IPS-18c (cell line): ENCODE data around the gene RAB42.

Experiments used
- H3K4me3 ChIP-seq: 2 replicates; pipeline ENCODE4 v1.7.0; 2013; ENCODE audit warnings: low read depth, mild to moderate bottlenecking, low read length, moderate library complexity; ENCODE audit not compliant: insufficient read depth
- H3K9me3 ChIP-seq: one replicate; pipeline ENCODE4 v1.6.1; 2013; ENCODE audit warnings: mild to moderate bottlenecking, low read length, moderate library complexity; ENCODE audit not compliant: control insufficient read depth, insufficient read depth

The RAB42 gene

GRCh38 chr1:28631713-28632112 is 39.6 kb downstream of the RAB42 start:
- peaks cover 2% of the 10 kb centered on the region for H3K9me3 ChIP-seq
- H3K4me3 ChIP-seq, result no peak overlapping the region

DNA sequence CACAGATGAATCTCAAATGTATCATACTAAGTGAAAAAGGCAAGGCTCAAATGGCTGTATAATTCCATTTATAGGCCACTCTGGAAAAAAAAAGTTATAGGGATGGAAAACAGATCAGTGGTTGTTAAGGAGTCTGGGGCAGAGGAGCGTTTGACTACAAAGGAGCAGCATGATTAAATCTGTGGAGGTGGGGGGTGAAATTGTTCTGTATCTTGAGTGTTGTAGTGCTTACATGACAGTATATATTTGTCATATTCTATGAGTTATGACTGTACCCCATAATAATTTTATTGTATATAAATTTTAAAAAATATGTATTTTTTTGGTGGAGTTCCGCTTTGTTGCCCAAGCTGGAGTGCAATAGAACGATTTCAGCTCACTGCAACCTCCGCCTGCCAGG is 40.5 kb downstream of the RAB42 start:
- H3K9me3 ChIP-seq, result peaks cover 2% of the 10 kb centered on the region
- H3K4me3 ChIP-seq, result no peak overlapping the region

DNA sequence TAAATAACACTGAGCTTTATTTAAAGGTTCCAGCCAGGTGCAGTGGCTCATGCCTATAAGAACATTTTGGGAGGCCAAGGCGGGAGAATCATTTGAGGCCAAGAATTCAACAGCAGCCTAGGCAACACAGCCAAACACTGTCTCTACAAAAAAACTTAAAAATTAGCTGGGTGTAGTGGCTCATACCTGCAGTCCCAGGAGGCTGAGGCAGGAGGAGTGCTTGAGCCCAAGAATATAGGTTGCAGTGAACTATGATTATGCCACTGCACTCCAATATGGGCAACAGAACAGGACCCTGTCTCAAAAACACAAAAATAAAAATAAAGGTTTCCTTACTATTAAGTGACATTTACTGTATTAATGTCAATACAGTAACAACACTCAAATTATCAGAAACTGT is 48.7 kb downstream of the RAB42 start:
- no peaks in the 10 kb centered on the region for H3K9me3 ChIP-seq
- no peak overlapping the region for H3K4me3 ChIP-seq

GRCh38 chr1:28642056-28642846 is 50.2 kb downstream of the RAB42 start:
- Histone ChIP-seq H3K4me3 (peak overlapping the region; percentile 94), H3K9me3 (no peaks in the 10 kb centered on the region)

DNA sequence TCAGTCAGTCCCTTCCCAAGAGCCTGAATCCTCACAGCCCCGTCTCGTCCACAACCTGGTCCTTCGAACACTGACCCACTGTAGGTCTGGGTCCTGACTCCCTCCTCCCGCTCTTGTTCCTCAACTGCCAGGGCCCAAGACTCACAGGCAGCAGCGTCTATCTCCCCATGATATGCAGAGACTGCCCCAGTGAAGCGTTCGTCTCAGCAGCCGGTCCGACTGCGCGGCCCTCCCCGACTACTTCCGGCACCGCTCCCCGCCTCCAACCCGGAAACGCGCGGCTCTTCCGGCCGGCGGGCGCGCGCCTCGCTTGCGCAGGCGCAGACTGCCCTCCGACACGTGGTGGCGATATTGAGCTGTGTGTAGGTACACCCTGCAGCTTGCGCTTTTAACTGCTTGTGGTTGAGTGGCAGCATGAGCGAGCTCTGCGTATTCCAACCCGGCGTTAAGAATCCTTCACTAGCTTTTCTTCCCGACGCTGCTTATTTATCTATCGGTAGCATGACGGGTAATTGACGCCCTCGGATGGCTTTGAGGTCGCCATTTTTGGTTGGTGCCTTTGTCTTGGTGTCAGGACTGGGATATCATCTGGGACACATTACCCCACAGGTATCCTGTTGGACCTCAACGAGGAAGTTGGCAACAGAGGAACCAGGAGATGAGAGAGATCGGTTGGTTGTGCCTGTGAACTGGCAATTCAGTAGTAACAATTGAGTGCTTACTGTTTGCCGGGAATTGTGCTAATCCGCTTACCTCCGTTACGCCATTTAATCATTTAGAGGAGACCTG is 51.0 kb downstream of the RAB42 start, which contains the start of gene TAF12:
TSS of gene TAF12 (minus strand) at position 221 of the 789 bp plus-strand sequence. CDS start 20,986 bp downstream, outside the sequence.
- H3K4me3 ChIP-seq, result peak within 1 kb of the TSS; percentile 94
- H3K9me3 ChIP-seq, result no peaks in the 10 kb centered on the region

DNA sequence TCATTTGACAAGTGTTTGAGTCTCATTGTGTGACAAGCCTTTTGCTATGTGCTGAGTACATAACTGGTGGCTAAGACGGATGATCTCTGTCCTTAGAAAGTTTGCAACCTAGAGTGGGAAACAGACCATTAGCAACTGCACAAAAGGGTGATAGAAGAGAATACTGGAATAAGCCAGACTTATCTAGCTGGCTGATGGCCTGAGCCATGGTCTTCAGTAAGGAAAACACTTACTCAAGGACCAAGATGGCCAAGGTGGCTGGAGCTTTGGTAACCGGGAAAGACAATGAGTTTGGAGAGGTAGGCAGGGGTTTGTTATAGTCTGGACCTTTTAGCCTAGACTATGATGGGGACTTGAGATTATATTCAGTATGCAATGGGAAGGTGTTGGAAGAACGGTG is 52.4 kb downstream of the RAB42 start:
- H3K9me3 ChIP-seq, result no peaks in the 10 kb centered on the region
- H3K4me3 ChIP-seq, result no peak overlapping the region
